ENCODE data around the gene CIZ1. TPM values are rescaled to one million over a fixed set of nuclear protein-coding genes. Genes with fewer than 3 reads are reported as not detected.
A peak's percentile ranks its signal among the peaks of the same experiment; 100 is the strongest.
"Not testable (repeated sequence)": the region's sequence is repeated elsewhere in the genome, so short reads cannot be mapped to it uniquely, and the experiment has no call there.

Gene CIZ1
- total RNA-seq, 2 experiments from 2014 or later: 140 to 153 TPM

- CTCF ChIA-PET: interaction anchor here (1.5 kb wide), 1 partner anchor 18 kb away, joined by 7 read pairs; no protein-coding TSS in a partner anchor
- H3K4me3 Mint-ChIP-seq; DNase-seq; H3K9me3 Mint-ChIP-seq (ENCODE audit: low read depth); H3K36me3 Mint-ChIP-seq; H3K27ac Mint-ChIP-seq; H3K4me1 Mint-ChIP-seq; ATAC-seq: not testable (repeated sequence)
- peaks cover 37% of the 10 kb centered on the region for H3K27me3 Mint-ChIP-seq
These were observed 55.8 kb downstream of the CIZ1 start for GRCh38 chr9:128135561-128135960.

GRCh38 chr9:128132139-128132538 is 59.2 kb downstream of the CIZ1 start:
- not testable (repeated sequence) for ATAC-seq; H3K36me3 Mint-ChIP-seq; H3K4me3 Mint-ChIP-seq; H3K27ac Mint-ChIP-seq; H3K9me3 Mint-ChIP-seq (ENCODE audit: low read depth); DNase-seq
- Mint-ChIP-seq H3K4me1 (peaks cover 15% of the 10 kb centered on the region), H3K27me3 (peaks cover 39% of the 10 kb centered on the region)
- CTCF ChIA-PET: interaction anchor here (1.4 kb wide), 1 partner anchor 14 kb away, joined by 3 read pairs; no protein-coding TSS in a partner anchor

GRCh38 chr9:128131346-128131745 is 60.0 kb downstream of the CIZ1 start:
- H3K9me3 Mint-ChIP-seq (ENCODE audit: low read depth); H3K36me3 Mint-ChIP-seq; CTCF ChIA-PET; ATAC-seq; H3K4me3 Mint-ChIP-seq; DNase-seq; H3K27ac Mint-ChIP-seq: not testable (repeated sequence)
- peaks cover 16% of the 10 kb centered on the region for H3K4me1 Mint-ChIP-seq
- H3K27me3 Mint-ChIP-seq: peaks cover 39% of the 10 kb centered on the region

- not testable (repeated sequence) for H3K27ac Mint-ChIP-seq; DNase-seq; H3K36me3 Mint-ChIP-seq; ATAC-seq; H3K9me3 Mint-ChIP-seq (ENCODE audit: low read depth); H3K4me3 Mint-ChIP-seq
- CTCF ChIA-PET: interaction anchor here (1.3 kb wide), 1 partner anchor 13 kb away, joined by 4 read pairs; no protein-coding TSS in a partner anchor
- H3K27me3 Mint-ChIP-seq: peaks cover 37% of the 10 kb centered on the region
- peaks cover 20% of the 10 kb centered on the region for H3K4me1 Mint-ChIP-seq
These were observed 60.7 kb downstream of the CIZ1 start for GRCh38 chr9:128130651-128131050.

GRCh38 chr9:128129976-128130590 is 61.3 kb downstream of the CIZ1 start:
- CTCF ChIA-PET: interaction anchor here (1.3 kb wide), 1 partner anchor 12 kb away, joined by 4 read pairs; no protein-coding TSS in a partner anchor
- H3K27ac Mint-ChIP-seq; H3K9me3 Mint-ChIP-seq (ENCODE audit: low read depth); ATAC-seq; H3K36me3 Mint-ChIP-seq; H3K4me3 Mint-ChIP-seq: not testable (repeated sequence)
- H3K4me1 Mint-ChIP-seq: peaks cover 24% of the 10 kb centered on the region
- peak; percentile 75 for DNase-seq
- peaks cover 31% of the 10 kb centered on the region for H3K27me3 Mint-ChIP-seq

- no peaks in the 10 kb centered on the region for H3K36me3 Mint-ChIP-seq
- peaks cover 28% of the 10 kb centered on the region for H3K4me1 Mint-ChIP-seq
- no peaks in the 10 kb centered on the region for H3K9me3 Mint-ChIP-seq (ENCODE audit: low read depth)
- peak overlapping the region; percentile 95 for H3K4me3 Mint-ChIP-seq
- peaks cover 22% of the 10 kb centered on the region for H3K27me3 Mint-ChIP-seq
- CTCF ChIA-PET: interaction anchor here (0.7 to 1.9 kb wide), 10 partner anchors 9 to 259 kb away, joined by 3 to 17 read pairs (median 4); partner anchors contain the start of gene SLC25A25
- DNase-seq (no peak), ATAC-seq (no peak)
- peak overlapping the region; percentile 96 for H3K27ac Mint-ChIP-seq
These were observed 62.4 kb downstream of the CIZ1 start for GRCh38 chr9:128128836-128129590.

- Mint-ChIP-seq H3K4me1 (peaks cover 28% of the 10 kb centered on the region), H3K9me3 (ENCODE audit: low read depth) (no peaks in the 10 kb centered on the region), H3K27ac (peak overlapping the region; percentile 96), H3K36me3 (peaks cover 3% of the 10 kb centered on the region), H3K27me3 (peaks cover 14% of the 10 kb centered on the region), H3K4me3 (peak overlapping the region; percentile 95)
- CTCF ChIA-PET: interaction anchor here (0.9 to 1.9 kb wide), 9 partner anchors 8 to 259 kb away, joined by 3 to 17 read pairs (median 5); partner anchors contain the start of gene SLC25A25
- DNase-seq (peak; percentile 88), ATAC-seq (peak; percentile 83)
These were observed 63.2 kb downstream of the CIZ1 start for GRCh38 chr9:128127990-128128835.

GRCh38 chr9:128127568-128127989 is 63.8 kb downstream of the CIZ1 start, which contains the start of gene PTGES2:
Gene PTGES2 (minus strand): TSS chr9:128127729. CDS start chr9:128127717, 12 bp downstream.
- CTCF ChIA-PET: interaction anchor here (1.9 kb wide), 1 partner anchor 10 kb away, joined by 17 read pairs; no protein-coding TSS in a partner anchor
- Mint-ChIP-seq H3K4me1 (peaks cover 28% of the 10 kb centered on the region), H3K9me3 (ENCODE audit: low read depth) (no peaks in the 10 kb centered on the region), H3K27me3 (peaks cover 8% of the 10 kb centered on the region), H3K36me3 (peaks cover 3% of the 10 kb centered on the region), H3K27ac (peak within 1 kb of the TSS; percentile 96), H3K4me3 (peak within 1 kb of the TSS; percentile 95)
- ATAC-seq (peak; percentile 73), DNase-seq (peak; percentile 84)

- ATAC-seq (no peak), DNase-seq (no peak)
- CTCF ChIA-PET: interaction anchor here (0.5 to 3.5 kb wide), 9 partner anchors 9 to 411 kb away, joined by 3 to 24 read pairs (median 3); partner anchors contain the start of gene PTRH1
- H3K27ac Mint-ChIP-seq: peak overlapping the region; percentile 30
- peak overlapping the region; percentile 78 for H3K4me3 Mint-ChIP-seq
- peaks cover 28% of the 10 kb centered on the region for H3K4me1 Mint-ChIP-seq
- H3K27me3 Mint-ChIP-seq: peaks cover 3% of the 10 kb centered on the region
- H3K36me3 Mint-ChIP-seq: peaks cover 3% of the 10 kb centered on the region
- H3K9me3 Mint-ChIP-seq (ENCODE audit: low read depth): no peaks in the 10 kb centered on the region
These were observed 65.6 kb downstream of the CIZ1 start for GRCh38 chr9:128125580-128126354.

GRCh38 chr9:128124873-128125579 is 66.3 kb downstream of the CIZ1 start:
- no peak for ATAC-seq
- CTCF ChIA-PET: interaction anchor here (0.7 to 3.5 kb wide), 14 partner anchors 8 to 410 kb away, joined by 3 to 24 read pairs (median 3); partner anchors contain the start of gene PTRH1
- DNase-seq: peak; percentile 65
- peaks cover 28% of the 10 kb centered on the region for H3K4me1 Mint-ChIP-seq
- no peaks in the 10 kb centered on the region for H3K9me3 Mint-ChIP-seq (ENCODE audit: low read depth)
- peaks cover 3% of the 10 kb centered on the region for H3K36me3 Mint-ChIP-seq
- H3K4me3 Mint-ChIP-seq: no peak overlapping the region
- no peak overlapping the region for H3K27ac Mint-ChIP-seq
- peaks cover 3% of the 10 kb centered on the region for H3K27me3 Mint-ChIP-seq

GRCh38 chr9:128124451-128124850 is 66.9 kb downstream of the CIZ1 start:
- no peaks in the 10 kb centered on the region for H3K9me3 Mint-ChIP-seq (ENCODE audit: low read depth)
- no peak for ATAC-seq
- no peak overlapping the region for H3K4me3 Mint-ChIP-seq
- H3K27ac Mint-ChIP-seq: no peak overlapping the region
- CTCF ChIA-PET: interaction anchor here (0.7 to 3.5 kb wide), 12 partner anchors 8 to 182 kb away, joined by 3 to 24 read pairs (median 3); no protein-coding TSS in a partner anchor
- H3K27me3 Mint-ChIP-seq: peaks cover 3% of the 10 kb centered on the region
- peaks cover 3% of the 10 kb centered on the region for H3K36me3 Mint-ChIP-seq
- no peak for DNase-seq
- H3K4me1 Mint-ChIP-seq: peaks cover 25% of the 10 kb centered on the region

All from activated CD8-positive, alpha-beta memory T cell treated with anti-CD3 and anti-CD28 coated beads, Interleukin-2, amount 10 ng/mL, durations not matched to agents 7 days and 5 days (primary cell).